AG08395 (cell line): ENCODE data around the gene KIN.
"Not testable (repeated sequence)": the region's sequence is repeated elsewhere in the genome, so short reads cannot be mapped to it uniquely, and the experiment has no call there.

ENCODE experiments used
- DNase-seq: peaks from one replicate; pipeline ENCODE4 v3.0.0; 2012; ENCODE audit warnings: mixed read lengths, low spot score

KIN gene, protein sequence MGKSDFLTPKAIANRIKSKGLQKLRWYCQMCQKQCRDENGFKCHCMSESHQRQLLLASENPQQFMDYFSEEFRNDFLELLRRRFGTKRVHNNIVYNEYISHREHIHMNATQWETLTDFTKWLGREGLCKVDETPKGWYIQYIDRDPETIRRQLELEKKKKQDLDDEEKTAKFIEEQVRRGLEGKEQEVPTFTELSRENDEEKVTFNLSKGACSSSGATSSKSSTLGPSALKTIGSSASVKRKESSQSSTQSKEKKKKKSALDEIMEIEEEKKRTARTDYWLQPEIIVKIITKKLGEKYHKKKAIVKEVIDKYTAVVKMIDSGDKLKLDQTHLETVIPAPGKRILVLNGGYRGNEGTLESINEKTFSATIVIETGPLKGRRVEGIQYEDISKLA

DNA sequence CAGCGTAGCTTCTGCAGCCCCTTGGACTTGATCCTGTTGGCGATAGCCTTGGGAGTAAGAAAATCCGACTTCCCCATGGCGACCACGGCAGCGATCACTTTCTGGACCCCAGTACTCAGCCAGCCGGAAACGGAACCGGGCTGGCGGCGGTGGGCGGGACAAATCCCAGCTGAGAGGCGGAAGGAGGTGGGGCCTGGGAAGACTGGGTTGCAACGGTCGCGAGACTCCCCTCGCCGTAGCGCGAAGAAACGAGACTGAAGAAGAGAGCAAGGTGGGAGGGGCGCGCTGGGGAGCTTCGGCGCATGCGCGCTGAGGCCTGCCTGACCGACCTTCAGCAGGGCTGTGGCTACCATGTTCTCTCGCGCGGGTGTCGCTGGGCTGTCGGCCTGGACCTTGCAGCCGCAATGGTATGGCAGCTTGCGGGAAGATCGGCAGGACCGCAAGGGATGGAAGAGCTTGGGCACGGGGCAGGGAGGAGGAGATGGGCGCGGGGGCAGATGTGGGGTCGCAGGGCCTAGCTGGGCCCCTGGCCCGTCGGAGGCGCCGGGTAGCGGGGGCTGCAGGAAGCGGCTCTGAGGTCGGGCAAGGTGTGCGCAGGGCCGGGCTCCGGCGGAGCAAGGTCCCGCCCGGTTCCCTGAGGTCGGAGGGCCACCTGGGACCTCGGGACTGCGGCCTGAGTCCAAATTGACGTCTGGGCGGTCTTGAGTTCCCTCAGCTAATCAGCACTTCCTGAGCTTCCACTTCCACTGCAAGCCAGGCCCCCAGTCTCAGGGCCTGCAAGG lies at the start of gene KIN, which contains the start of gene ATP5F1C:
KIN (minus strand) TSS at position 137 of the 782 bp plus-strand sequence; CDS start at position 77, 60 bp downstream.
ATP5F1C (plus strand) TSS at position 321 of the 782 bp plus-strand sequence; CDS start at position 352, 31 bp downstream.
- peak; percentile 99 for DNase-seq

DNA sequence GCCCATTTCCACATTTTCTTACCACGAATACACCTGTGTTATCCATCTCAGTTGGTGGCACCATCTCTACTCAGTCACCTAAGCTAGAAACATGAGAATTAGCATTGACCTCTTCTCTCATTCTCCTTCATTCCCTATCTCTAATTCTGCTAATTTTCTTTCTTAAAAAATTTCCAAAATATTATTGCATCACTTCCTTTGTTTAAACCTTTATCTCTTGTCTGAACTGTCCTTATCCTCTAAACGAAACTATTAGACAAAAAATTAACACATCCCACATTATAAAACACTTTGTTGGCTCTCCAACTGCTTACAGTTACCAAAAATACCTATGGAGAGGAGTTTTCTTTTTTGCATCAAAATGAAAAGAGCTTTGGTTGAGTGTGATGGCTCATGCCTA lies 48.8 kb upstream of the KIN start:
- DNase-seq = no peak

DNA sequence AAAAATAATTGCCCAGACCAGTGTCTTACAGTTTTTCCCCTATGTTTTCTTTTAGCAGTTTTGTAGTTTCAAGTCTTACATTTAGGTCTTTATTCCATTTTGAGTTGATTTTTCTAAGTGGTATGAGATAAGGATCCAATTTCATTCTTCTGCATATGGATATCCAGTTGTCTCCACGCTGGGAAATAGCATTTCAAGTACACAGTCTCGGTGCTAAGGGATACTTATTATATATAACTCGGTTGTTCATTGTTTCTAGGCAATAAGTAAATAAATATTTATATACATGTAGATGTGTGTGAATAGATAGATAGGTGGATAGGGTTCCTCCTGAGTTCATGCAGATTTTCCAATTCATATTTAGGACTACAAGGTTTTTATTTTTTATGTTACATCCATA lies 46.5 kb upstream of the KIN start:
- DNase-seq = no peak

DNA sequence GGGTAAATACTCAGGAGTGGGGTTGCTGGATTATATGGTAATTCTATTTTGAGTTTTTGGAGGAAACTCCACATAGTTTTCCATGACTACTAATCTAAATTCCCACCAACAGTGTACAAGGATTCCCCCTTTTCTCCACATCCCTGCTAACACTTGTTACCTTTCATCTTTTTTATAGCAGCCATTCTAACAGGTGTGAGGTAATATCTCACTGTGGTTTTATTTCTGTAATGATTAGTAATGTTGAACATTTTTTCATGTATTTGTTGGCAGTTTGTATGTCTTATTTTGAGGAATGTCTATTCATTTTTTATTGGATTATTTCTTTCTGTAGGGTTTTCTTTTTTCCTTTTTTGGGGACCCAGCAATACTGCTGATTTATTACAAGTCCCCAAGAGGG lies 45.4 kb upstream of the KIN start:
- no peak for DNase-seq

DNA sequence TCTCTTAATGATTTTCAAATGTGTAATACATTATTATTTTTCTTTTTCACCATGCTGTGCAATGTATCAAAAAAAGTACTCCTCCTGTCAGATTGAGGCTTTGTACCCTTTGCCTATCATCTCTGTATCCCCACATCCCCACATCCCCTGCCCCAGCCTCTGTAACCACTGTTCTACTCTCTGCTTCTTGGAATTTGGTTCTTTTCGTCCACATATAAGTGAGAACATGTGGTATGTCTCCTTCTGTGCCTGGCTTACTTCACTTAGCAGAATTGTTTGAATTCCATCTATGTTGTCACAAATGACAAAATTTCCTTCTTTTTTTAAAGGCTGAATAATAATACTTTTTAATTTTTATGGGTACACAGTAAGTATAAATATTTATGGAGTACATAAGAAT lies 44.3 kb upstream of the KIN start:
- no peak for DNase-seq

DNA sequence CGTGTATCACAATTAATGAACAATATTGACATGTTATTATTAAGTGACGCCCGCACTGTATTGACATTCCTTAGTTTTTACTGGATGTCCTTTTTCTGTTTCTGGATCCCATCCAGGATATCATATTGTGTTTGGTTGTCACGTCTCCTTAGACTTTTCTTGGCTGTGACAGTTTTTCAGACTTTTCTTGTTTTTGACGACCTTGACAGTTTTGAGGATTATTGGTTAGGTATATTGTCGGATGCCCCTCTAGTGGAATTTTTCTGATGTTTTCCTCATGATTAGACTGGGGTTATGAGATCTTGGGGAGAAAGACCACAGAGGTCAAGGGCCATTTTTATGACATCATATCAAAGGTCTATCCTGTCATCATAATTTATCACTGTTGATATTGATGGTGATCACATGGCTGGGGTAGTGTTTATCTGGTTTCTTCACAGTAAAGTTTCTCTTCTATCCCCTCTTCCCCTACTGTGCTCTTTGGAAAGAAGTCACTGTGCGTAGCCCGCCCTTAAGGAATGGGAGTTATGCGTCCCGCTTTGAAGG lies 41.6 kb upstream of the KIN start:
- DNase-seq = no peak

DNA sequence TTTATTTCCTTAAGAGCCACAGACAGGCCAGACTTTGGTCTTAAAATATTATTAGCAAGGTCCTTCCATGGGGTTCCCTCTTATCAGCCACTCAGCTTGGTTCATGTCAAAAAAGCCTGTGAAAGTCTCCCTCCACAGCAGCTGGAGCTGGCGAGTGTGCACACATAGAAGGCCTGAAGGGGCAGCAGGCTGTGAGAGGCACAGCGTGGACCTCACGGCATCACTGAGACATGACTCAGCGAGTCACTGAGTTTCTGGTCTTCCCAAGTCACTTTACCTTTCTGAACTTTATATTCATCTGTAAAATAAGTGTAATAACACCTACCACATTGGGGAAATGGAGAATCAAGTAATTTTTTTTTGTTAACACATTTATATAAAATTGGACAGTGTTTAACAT lies 39.2 kb upstream of the KIN start:
- peak; percentile 10 for DNase-seq

DNA sequence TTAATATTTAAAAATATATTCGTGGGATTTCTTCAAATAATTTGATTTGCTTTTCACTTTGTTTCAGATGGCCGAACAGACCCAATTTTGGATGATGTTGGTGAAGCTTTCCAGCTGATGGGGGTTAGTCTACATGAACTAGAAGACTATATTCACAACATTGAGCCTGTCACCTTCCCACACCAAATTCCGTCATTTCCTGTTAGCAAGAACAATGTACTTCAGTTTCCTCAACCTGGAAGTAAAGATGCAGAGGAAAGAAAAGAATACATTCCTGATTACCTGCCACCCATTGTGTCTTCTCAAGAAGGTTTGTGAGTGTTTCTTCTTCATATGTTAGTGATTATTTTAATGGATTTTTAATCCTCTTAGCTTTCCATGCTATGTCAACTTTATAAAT lies 36.5 kb upstream of the KIN start:
- no peak for DNase-seq

DNA sequence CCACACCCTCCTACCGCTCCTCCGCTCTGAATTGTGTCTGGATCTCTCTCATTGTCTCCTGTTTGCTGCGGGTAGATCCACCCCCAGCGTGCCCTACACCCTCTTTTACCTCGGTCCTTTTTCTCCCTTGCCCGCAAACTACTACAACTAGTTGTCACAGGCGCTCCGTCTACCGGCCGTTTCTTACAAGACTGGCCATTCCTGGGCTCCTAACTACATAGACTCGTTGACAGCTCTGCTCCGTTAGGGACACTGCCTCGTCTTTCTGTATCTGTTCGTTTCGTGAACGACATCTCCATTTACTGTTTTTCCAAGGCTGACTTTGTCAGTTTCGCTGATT lies 31.3 kb upstream of the KIN start:
- peak; percentile 57 for DNase-seq

DNA sequence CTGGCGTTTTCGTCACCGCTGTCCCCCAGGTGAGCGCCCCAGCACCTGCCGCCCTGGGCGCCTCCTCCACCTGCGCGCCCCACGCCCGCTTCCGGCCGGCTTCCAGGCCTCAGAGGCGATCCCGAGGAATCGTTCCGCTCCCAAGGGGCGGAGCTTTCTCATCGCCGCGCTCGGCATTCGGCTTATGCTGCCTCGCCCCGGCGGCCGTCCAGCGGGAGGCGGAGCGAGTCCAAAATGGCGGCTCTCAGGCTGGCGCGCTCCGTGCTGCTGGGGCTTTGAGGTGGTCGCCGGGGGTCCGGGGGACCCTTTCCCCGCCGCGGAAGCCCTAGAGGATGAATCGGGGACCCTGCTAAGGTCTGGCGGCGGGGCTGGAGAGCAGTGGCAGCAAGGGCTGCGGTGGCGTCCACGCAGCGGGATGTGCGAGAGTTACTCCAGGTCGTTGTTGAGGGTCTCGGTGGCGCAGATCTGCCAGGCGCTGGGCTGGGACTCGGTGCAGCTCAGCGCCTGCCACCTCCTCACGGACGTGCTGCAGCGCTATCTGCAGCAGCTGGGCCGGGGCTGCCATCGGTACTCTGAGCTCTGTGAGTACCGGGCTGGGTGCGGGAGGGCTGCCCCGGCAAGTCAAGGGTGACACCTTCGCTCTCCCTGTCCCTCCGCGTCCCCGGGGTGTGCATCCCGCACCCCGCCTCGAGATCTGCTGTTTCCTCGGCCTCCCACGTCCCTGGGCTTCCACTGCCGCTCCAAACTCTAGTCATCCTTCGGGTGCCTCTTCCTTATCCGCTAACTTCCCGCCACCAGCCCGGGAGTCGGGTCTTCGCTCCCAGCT lies 30.7 kb upstream of the KIN start, which contains the start of gene TAF3:
TAF3 (plus strand) TSS at position 211 of the 826 bp plus-strand sequence; CDS start at position 416, 205 bp downstream.
- DNase-seq = peak; percentile 93

DNA sequence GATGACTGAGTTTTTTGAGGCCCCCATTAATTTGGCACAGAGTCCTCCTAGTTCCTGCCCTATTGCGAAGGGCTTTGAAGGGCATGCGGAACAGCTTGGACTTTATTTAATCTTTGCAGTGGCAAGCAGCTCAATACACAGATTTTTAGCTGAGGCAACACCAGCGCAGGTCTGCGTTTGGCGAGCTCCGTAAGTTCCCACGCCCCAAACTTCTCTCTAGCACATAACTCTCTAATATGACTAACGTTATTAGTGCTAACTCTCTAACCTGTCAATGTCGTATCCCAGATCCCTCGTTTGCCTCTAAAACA lies 30.1 kb upstream of the KIN start:
- DNase-seq = no peak

DNA sequence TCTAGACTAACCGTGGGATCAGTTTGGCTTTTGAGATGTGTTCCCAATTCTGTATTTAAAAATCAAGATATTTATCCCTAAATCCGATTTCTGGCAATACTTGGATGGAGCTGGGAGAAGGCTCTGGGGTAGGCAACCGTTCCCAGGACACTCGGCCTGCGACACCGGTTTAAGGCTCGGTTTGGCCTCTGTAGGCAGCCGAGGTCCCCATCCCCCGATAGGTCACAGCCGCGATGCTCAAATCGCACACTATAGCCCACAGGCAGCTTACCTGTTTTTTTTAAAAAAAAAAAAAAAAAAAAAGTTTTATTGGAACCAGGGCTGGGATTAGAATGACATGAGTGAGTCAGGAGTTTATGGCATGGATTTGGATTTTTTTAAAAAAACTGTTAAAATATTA lies 29.8 kb upstream of the KIN start:
- DNase-seq = no peak

DNA sequence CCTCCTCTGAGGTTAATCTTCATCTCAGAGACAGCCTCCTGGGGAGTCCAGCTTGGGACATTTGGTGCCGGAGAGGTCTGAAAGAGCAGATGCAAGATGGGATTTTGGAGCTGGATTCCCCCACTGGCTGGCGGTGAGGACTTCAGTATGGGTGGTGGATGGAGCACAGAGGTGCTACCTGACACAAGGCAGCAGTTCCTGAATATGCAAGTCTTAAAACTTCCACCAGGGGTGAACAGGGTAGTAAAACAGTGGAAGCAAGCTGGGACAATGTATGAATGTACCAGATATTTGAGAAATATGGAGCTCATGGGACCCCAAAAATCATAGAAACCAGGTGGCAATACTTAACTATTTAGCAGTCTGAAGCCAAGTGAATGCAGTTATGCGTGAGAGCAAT lies 25.7 kb upstream of the KIN start:
- DNase-seq = no peak

DNA sequence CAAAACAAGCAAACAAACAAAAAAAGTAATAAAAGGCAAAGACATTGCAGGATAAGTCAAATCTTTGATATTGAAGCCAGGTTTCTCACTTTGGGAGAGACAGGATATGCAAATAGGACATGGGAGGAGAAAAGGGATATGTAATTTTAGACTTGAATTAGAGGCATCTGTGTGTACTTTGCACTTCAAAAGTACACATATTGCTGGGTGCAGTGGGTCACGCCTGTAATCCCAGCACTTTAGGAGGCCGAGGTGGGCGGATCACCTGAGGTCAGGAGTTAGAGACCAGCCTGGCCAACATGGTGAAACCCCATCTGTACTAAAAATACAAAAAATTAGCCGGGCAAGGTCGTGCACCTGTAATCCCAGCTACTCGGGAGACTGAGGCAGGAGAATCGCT lies 23.9 kb upstream of the KIN start:
- DNase-seq = not testable (repeated sequence)

DNA sequence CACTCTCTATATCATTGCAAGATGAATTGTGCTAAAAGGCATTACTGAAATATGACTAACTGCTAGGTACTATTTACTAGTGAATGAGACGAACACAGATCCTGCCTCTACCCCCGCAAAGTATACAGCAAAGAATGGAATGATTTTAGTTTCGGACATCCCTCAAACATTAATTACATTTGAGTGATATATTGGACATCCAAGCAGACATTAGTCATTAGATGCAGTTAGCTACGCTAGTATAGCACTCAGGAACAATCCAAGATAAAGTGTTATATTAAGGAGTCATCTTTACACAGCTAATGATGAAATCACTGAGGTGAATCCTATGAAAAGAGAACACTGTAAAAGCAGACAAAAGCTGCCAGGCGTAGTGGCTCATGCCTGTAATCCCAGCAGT lies 23.2 kb upstream of the KIN start:
- no peak for DNase-seq

DNA sequence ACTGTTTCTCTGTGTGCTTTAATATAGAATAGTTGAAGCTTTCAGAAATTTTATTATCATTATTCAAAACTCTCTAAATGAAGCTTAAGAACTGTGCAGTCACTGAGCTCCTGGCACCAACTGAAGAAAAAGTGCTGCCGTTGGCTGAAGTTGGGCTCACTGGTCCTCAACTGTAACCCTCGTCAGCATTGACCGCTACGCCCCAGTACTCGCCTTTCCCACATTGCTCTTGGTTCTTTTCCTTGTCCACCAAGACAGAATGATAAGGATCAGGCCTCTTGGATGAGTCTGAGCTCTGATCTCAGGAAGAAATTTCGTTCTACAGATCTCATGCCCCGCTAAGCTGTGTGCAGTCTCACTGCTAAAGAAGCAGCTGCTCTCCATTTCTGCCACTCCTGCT lies 22.6 kb upstream of the KIN start:
- no peak for DNase-seq

DNA sequence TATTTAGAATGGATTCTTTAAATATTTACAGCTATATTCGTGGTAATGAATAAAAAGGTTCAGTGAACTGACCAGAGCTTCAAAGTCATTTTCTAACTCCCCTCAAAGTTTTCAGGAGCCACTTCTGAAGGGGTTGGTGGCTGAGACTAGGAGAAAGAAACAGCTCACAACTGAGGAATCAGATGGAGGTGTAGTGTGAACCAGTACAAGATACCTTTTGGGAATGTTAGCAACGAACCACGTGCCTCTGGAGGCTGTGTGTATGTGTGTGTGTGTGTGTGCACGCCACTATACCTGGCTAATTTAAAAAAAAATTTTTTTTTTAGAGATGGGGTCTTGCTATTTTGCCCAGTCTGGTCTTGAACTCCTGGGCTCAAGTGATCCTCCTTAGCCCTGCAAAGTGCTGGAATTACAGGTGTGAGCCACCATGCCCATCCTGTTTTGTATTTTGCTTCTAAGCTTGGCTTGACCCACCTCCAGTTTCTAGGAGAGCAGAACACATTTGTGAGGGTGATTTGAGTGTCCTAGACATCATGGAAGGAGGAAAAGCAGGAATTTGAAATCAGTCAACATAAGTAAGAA lies 21.0 kb upstream of the KIN start:
- no peak for DNase-seq

DNA sequence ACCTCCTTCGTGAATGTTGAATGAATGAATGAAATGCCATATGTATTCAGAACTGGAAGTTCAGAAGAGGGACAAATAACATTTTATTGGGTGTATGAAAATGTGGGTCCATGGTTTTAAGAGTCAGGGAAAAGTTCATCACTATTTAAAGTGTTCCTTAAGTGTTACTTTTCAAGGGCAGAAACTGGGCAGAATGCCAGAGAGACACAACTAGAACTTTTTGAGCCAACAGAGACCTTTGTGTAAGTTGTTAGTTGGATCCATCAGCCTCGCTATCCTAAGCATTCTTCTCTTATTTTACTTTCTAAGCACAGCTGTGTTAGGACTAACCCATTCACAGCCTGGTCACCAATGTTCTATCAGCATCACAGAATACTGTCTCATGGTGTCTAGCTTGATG lies 16.9 kb upstream of the KIN start:
- DNase-seq = no peak

DNA sequence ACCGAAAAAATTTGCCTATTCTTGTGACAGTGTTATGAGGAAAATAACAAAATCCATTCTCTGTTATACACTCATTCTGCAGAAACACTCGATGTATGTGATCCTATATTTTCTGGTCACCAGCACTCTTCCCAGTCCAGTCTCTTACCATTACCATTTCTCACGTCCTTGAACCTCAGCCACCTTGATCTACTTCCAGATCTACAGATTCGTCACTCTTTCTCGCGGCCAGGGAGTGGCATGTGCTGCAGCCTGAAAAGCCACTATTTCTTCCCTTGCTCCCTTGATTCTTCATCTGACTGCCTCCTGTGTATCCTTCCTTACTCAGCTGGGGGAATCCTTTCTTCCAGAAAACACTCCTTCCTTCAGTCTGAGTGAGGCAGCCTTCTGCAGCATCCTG lies 16.4 kb upstream of the KIN start:
- no peak for DNase-seq

DNA sequence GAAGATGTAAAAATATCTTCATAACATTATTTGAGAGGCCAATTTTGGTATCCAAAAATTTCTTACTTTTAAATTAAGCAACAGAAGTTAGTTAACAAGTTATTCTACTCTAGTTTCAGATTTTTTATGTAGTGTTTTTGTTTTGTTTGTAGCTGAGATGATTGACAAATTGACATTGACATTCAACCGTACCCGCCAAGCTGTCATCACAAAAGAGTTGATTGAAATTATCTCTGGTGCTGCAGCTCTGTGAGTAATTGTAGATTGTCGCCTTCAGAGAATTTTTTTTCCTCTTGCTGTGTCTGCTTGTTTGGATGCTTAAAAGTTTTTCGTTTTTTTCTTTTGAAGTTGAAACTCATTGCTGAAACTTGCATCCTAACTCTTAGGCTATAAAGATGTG lies 14.8 kb upstream of the KIN start:
- no peak for DNase-seq

DNA sequence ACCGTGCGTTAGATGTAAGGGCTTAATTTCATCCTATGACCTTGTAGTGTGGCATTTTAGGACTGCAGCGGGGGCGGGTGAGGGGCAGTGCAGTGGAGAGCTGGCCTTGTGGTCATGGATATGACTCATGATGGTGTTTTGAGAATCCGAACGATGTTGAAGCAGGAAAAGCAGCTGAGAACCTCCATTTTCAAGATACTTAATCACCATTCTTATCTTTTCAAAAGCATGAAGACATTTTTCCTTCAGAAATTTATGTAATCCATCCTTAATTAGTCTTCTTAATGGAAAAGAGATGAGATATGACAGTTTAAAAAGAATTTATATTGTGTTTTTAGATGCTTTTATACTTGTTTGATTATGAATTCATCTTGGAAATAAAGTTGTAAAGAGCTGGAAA lies 9.8 kb upstream of the KIN start:
- peak; percentile 86 for DNase-seq

DNA sequence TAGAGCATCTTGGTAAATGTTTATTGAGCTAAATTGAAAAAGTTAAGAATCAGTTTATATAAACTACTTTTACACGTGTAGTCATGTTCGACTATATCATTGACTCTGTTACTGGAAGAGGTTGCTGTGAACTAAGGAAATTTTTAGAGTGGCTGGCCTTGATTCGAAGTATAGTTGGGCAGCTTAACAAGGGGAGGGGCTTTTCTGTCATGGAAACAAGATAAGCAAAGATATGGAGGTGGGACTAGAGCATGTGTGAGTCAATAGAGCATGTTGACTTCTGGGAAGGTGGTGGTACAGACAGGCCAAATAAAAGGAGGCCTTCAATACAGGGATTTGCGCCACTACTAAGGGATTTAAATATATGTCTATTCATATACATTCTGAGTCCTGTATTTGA lies 7.8 kb upstream of the KIN start:
- DNase-seq = no peak
